GF-D8 (cell line): ENCODE measurements around the gene CALHM2.
A peak's percentile ranks its signal among the peaks of the same experiment; 100 is the strongest.
"Not testable (repeated sequence)": the region's sequence is repeated elsewhere in the genome, so short reads cannot be mapped to it uniquely, and the experiment has no call there.

Experiments used
- DNase-seq: peaks from one replicate; lab custom pipeline; 2025; lab: John Stamatoyannopoulos, UW

The CALHM2 gene, protein sequence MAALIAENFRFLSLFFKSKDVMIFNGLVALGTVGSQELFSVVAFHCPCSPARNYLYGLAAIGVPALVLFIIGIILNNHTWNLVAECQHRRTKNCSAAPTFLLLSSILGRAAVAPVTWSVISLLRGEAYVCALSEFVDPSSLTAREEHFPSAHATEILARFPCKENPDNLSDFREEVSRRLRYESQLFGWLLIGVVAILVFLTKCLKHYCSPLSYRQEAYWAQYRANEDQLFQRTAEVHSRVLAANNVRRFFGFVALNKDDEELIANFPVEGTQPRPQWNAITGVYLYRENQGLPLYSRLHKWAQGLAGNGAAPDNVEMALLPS

GRCh38 chr10:103451831-103452505 is at the start of gene CALHM2:
Gene CALHM2 (minus strand): TSS chr10:103452370. CDS start chr10:103449941, 2,429 bp downstream.
- peak; percentile 4 for DNase-seq

DNA sequence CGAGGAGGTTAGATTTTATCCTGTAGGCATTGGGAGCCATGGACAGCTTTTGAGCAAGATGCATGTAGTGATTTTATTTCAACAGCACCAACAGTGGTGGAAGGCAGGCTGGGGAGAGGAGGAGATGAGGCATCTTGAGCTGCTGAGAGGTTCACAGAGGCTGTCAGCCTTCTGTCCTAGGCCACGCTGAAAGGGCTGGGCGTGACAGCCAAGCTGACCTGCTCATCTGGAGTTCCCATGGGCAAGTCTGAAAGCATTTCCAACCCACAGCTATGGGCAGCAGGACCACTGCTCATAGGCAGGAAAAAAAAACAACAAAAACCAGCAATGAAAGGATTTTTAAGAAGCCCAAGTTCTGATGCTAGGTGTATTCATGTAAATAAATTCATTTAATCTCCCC is 49.0 kb upstream of the CALHM2 start:
- DNase-seq, result no peak

DNA sequence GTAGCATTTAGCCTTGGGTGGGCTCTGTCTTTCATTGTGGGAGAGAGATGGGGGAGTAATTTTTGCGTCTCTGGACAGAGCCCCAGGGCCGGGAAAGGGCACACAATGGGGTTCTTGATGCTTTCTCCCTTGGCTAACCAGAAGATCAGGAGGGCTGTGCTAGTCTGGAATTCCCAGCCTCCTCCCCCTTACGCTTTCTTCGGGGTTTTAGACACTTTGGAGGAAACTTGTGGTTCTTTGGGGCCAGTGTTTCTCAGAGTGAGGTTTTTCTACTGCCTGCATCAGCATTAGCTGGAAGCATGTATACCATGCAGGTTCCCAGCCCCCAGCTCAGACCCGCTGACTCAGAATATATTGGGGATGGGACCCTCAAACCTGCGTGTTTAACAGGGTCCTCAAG is 48.3 kb upstream of the CALHM2 start:
- DNase-seq, result no peak

GRCh38 chr10:103499881-103500280 is 47.7 kb upstream of the CALHM2 start:
- no peak for DNase-seq

DNA sequence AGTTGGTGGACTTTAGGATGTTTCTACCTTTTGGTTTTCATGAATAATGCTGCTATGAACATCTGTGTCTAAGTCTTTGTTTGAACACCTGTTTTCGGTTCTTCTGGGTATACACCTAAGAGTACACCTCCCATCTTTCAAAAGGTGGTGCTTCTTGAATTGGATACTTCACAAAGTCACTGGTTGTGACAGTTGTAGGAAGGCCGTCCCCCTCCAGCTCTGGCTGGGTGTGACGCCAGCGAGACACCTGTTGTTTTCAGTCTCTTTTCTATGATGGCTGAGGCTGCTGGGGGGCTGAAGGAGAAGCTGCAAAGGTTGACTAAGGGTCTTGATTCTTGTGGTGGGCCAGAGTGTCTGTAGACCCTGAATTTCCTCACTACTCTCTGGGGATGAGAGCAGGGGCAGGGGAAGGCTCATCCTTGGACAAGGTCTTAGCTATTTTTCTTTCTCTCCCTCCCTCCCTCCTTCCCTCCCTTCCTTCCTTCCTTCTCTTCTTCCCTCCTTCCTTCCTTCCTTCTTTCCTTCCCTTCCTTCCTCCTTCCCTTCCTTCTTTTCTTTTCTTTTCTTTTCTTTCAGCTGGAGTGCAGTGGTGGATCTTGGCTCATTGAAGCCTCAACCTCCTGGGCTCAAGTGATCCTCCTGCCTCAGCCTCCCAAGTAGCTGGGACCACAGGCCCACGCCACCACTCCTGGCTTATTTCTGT is 46.9 kb upstream of the CALHM2 start:
- DNase-seq, result no peak

GRCh38 chr10:103497161-103497915 is 45.2 kb upstream of the CALHM2 start:
- no peak for DNase-seq

GRCh38 chr10:103495321-103495720 is 43.2 kb upstream of the CALHM2 start:
- no peak for DNase-seq

- no peak for DNase-seq
These were observed 42.0 kb upstream of the CALHM2 start for GRCh38 chr10:103493916-103494877.

GRCh38 chr10:103493362-103493915 is 41.3 kb upstream of the CALHM2 start, which contains the start of gene NEURL1:
Gene NEURL1 (plus strand): TSS chr10:103493705. CDS start chr10:103494388, 683 bp downstream.
- DNase-seq, result no peak

DNA sequence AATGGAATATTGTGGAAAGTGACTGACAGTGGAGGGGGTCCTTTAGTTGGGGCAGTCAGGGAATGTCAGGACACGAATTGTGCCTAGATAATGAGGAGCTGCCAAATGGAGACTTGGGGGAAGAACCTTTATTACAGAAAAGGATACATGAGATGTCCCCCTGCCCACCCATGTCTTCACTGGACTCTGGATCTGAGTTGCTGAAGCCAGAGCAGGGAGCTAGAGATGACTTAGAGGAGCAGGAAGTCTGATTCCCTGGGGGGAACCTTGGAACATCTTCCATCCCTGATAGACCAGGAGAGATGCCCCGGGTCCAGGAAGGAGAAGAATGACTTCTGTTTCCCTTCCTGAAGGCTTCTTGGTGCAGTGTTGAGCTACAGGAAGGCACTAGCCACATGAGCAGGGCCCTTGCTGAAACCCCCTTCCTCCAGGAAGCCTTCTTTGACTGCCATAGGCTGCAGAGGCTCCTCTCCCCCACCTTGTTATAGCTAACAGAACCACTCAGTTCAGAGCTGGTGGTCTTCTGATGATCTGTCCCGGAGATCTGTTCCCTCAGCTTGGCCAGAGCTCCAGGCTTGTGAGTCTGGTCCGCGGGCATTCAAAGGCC is 40.6 kb upstream of the CALHM2 start:
- DNase-seq, result no peak

GRCh38 chr10:103491729-103492364 is 39.7 kb upstream of the CALHM2 start:
- DNase-seq, result no peak

- no peak for DNase-seq
These were observed 38.8 kb upstream of the CALHM2 start for GRCh38 chr10:103490986-103491314.

GRCh38 chr10:103487410-103487708 is 35.2 kb upstream of the CALHM2 start:
- no peak for DNase-seq

DNA sequence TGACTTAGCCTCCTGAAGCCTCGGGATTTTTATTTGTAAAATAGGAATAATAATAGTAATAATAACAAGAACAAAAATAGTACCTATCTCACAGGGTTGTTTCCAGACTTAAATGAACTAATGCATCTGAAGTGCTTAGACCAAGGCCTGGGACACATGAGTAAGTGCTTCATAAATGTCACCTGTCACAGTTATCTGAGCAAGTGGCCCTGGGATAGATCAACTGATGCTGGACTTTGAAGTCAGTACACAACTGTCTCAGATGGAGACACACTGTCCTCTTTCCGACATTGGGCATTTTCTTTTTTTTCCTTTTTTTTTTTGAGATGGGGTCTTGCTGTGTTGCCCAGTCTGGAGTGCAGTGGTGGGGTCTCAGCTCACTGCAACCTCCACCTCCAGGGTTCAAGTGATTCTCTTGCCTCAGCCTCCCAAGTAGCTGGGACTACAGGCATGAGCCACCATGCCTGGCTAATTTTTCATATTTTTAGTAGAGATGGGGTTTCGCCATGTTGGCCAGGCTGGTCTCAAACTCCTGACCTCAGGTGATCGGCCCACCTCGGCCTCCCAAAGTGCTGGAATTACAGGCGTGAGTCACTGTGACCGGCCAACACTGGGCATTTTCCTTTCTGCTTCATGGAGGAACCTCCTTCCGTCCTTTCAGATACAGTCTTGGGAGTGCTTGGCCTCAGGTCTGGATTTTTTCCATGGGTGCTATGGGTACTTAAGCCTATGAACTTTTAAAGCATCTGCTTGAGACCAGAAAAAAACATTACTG is 34.7 kb upstream of the CALHM2 start:
- not testable (repeated sequence) for DNase-seq

- peak; percentile 47 for DNase-seq
These were observed 29.9 kb upstream of the CALHM2 start for GRCh38 chr10:103481974-103482531.

GRCh38 chr10:103480521-103480920 is 28.4 kb upstream of the CALHM2 start:
- no peak for DNase-seq

GRCh38 chr10:103479135-103479534 is 27.0 kb upstream of the CALHM2 start, which contains the start of gene CALHM3:
Gene CALHM3 (minus strand): TSS chr10:103479240. CDS start chr10:103479032, 208 bp downstream.
- no peak for DNase-seq

GRCh38 chr10:103478671-103479070 is 26.5 kb upstream of the CALHM2 start:
- no peak for DNase-seq
